Cerebellar cortex (tissue), 1 donor: Measurements from ENCODE around the gene PPP1CB.
"Not testable (repeated sequence)": the region's sequence is repeated elsewhere in the genome, so short reads cannot be mapped to it uniquely, and the experiment has no call there.

Experiments
- DNase-seq: peaks from one replicate; pipeline ENCODE4 v3.0.0-alpha.2; 2015; ENCODE audit warnings: low spot score

PPP1CB gene

GRCh38 chr2:28751252-28751955 is at the start of gene PPP1CB:
Gene PPP1CB (plus strand): TSS chr2:28751830. CDS start chr2:28752125, 295 bp downstream.
- DNase-seq = peak; percentile 93

- peak; percentile 29 for DNase-seq
Measured at GRCh38 chr2:28702415-28702861, 49.2 kb upstream of the PPP1CB start.

GRCh38 chr2:28702878-28703277 is 48.8 kb upstream of the PPP1CB start:
- DNase-seq = no peak

GRCh38 chr2:28704621-28705020 is 47.0 kb upstream of the PPP1CB start:
- DNase-seq = no peak

GRCh38 chr2:28705751-28706440 is 45.7 kb upstream of the PPP1CB start:
- no peak for DNase-seq

GRCh38 chr2:28707592-28707991 is 44.0 kb upstream of the PPP1CB start:
- DNase-seq = peak; percentile 16

GRCh38 chr2:28709101-28709500 is 42.5 kb upstream of the PPP1CB start:
- no peak for DNase-seq

- no peak for DNase-seq
Measured at GRCh38 chr2:28710545-28710944, 41.1 kb upstream of the PPP1CB start.

GRCh38 chr2:28713577-28714298 is 37.9 kb upstream of the PPP1CB start:
- no peak for DNase-seq

GRCh38 chr2:28716265-28716865 is 35.3 kb upstream of the PPP1CB start:
- DNase-seq = peak; percentile 8

- DNase-seq = no peak
Measured at GRCh38 chr2:28717339-28717758, 34.3 kb upstream of the PPP1CB start.

- no peak for DNase-seq
Measured at GRCh38 chr2:28720345-28720744, 31.3 kb upstream of the PPP1CB start.

GRCh38 chr2:28721601-28722191 is 29.9 kb upstream of the PPP1CB start:
- DNase-seq = no peak

- DNase-seq = peak; percentile 31
Measured at GRCh38 chr2:28725021-28725711, 26.5 kb upstream of the PPP1CB start.

GRCh38 chr2:28726177-28726576 is 25.5 kb upstream of the PPP1CB start:
- no peak for DNase-seq

GRCh38 chr2:28729698-28730097 is 21.9 kb upstream of the PPP1CB start:
- DNase-seq = no peak

- DNase-seq = no peak
Measured at GRCh38 chr2:28730641-28731146, 20.9 kb upstream of the PPP1CB start.

GRCh38 chr2:28735511-28735910 is 16.1 kb upstream of the PPP1CB start:
- no peak for DNase-seq

GRCh38 chr2:28736034-28736433 is 15.6 kb upstream of the PPP1CB start:
- peak; percentile 99 for DNase-seq

- no peak for DNase-seq
Measured at GRCh38 chr2:28737655-28738054, 14.0 kb upstream of the PPP1CB start.

- not testable (repeated sequence) for DNase-seq
Measured at GRCh38 chr2:28742619-28743018, 9.0 kb upstream of the PPP1CB start.
